HUES48 (cell line): ENCODE data around the gene ACTMAP.
"Not testable (repeated sequence)": the region's sequence is repeated elsewhere in the genome, so short reads cannot be mapped to it uniquely, and the experiment has no call there.

Experiments used
- H3K27ac ChIP-seq: one replicate; pipeline ENCODE4 v1.7.0; 2013; ENCODE audit warnings: low read depth, low read length, inconsistent platforms
- H3K27me3 ChIP-seq: 2 replicates; pipeline ENCODE4 v1.6.1; 2013; ENCODE audit warnings: mild to moderate bottlenecking, low read length; ENCODE audit not compliant: control insufficient read depth, insufficient read depth
- H3K36me3 ChIP-seq: 2 replicates; pipeline ENCODE4 v1.6.1; 2013; ENCODE audit warnings: low read length; ENCODE audit not compliant: control insufficient read depth, insufficient read depth
- H3K4me1 ChIP-seq: 2 replicates; pipeline ENCODE4 v1.6.1; 2013; ENCODE audit warnings: mild to moderate bottlenecking, low read length; ENCODE audit not compliant: control insufficient read depth, insufficient read depth
- H3K4me3 ChIP-seq: 2 replicates; pipeline ENCODE4 v1.5.1; 2013; ENCODE audit warnings: mild to moderate bottlenecking, low read depth, low read length
- H3K9ac ChIP-seq: 2 replicates; pipeline ENCODE4 v1.6.1; 2013; ENCODE audit warnings: mild to moderate bottlenecking, low read depth, low read length, moderate library complexity
- H3K9me3 ChIP-seq: 2 replicates; pipeline ENCODE4 v1.6.1; 2013; ENCODE audit warnings: low read length; ENCODE audit not compliant: control insufficient read depth, insufficient read depth

ACTMAP gene

DNA sequence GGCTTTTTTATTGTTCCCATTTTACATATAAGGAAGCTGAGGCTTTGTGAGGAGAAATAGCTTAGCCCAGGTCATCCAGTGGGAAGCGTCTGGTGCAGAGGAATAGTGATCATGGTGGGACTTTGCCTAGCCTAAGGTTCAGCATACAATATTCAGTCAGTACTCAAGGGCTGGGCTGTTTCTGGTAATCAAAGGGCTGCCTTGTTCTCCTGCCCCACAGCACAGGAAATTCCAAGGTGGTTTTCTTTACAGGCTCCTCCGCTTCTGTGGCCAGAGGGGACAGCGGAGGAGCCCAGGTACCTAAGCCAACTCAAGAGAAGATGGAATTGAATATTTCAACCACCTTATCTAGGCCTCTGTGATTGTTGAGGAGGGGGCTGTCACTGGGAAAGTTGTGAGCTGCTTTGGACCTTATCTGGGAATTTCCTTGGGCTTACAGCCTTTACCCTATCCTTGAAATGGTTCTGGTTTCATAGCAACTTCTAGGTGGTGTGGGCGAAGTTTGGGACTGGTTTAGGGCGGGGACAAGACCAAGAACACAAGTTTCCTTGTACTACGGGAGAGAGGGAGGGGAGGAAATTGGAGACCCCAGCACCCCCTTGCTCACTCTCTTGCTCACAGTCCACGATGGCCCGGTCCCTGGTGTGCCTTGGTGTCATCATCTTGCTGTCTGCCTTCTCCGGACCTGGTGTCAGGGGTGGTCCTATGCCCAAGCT is 24.8 kb upstream of the ACTMAP start, which contains the start of gene MIA:
MIA (plus strand) TSS at position 606 of the 716 bp plus-strand sequence; CDS start at position 628, 22 bp downstream.
- no peak within 1 kb of the TSS for H3K4me3 ChIP-seq
- H3K4me1 ChIP-seq, result peaks cover 13% of the 10 kb centered on the region
- H3K36me3 ChIP-seq, result no peaks in the 10 kb centered on the region
- no peak within 1 kb of the TSS for H3K27ac ChIP-seq
- peaks cover 2% of the 10 kb centered on the region; the same call in 1 of the 2 replicates for H3K9me3 ChIP-seq
- no peaks in the 10 kb centered on the region for H3K27me3 ChIP-seq
- H3K9ac ChIP-seq, result no peak within 1 kb of the TSS

DNA sequence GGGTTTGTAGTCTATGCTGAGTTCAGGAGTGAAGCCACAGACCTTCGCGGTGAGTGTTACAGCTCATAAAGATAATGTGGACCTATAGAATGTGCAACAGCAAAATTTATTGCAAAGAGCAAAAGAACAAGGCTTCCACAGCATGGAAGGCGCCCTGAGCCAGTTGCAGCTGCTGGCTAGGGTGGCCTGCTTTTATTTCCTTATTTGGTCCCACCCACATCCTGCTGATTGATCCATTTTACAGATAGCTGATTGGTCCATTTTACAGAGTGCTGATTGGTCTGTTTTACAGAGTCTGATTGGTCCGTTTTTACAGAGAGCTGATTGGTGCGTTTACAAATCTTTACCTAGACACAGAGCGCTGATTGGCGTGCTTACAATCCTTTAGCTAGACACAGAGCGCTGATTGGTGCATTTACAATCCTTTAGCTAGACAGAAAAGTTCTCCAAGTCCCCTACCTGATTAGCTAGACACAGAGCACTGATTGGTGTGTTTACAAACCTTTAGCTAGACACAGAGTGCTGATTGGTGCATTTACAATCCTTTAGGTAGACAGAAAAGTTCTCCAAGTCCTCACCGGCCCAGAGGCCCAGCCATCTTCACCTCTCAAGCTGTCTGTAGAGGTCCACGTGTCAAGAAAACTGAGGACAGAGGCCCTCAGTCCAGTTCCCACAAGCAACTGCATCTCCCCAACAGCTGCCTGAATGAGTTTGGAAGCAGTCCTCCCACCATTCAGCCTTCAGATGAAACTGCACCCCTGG is 21.0 kb upstream of the ACTMAP start:
- H3K27me3 ChIP-seq, H3K36me3 ChIP-seq, H3K4me1 ChIP-seq, H3K4me3 ChIP-seq, H3K9me3 ChIP-seq, H3K27ac ChIP-seq, H3K9ac ChIP-seq: not testable (repeated sequence)

DNA sequence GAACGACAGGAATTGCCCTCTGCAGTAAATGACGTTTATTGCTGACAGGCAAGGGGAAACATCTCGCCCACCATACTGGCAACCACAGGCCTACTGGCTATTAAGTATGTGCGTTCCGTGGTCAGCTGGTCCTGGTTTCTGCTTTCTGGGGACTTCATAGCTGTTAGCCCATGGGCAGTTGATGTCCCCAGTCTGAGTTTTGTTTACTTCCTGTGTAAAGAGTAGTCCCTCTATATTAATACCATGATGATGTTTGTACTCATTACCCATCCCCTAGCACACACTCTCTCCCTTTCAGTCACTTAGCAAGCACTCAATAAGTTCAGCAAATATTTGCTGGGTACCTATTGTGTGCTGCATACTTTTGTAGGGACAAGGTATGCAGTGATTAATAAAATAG is 18.6 kb upstream of the ACTMAP start:
- Histone ChIP-seq H3K9ac (no peak overlapping the region), H3K27ac (no peak overlapping the region), H3K9me3 (peaks cover 2% of the 10 kb centered on the region; the same call in 1 of the 2 replicates), H3K27me3 (no peaks in the 10 kb centered on the region), H3K4me1 (no peaks in the 10 kb centered on the region), H3K4me3 (no peak overlapping the region), H3K36me3 (peaks cover 27% of the 10 kb centered on the region)

DNA sequence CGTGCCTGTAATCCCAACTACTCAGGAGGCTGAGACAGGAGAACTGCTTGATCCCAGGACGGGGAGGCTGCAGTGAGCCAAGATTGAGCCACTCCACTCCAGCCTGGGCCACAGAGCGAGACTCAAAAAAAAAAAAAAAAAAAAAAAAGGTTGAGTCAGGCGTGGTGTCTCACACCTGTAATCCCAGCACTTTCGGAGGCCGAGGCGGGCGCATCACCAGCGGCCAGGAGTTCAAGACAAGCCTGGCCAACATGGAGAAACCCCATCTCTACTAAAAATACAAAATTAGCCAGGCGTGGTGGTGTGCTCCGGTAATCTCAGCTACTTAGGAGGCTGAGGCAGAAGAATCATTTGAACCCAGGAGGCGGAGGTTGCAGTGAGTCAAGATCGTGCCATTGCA is 16.1 kb upstream of the ACTMAP start:
- peaks cover 51% of the 10 kb centered on the region for H3K36me3 ChIP-seq
- H3K4me1 ChIP-seq, H3K4me3 ChIP-seq, H3K9me3 ChIP-seq, H3K27ac ChIP-seq, H3K27me3 ChIP-seq, H3K9ac ChIP-seq: not testable (repeated sequence)

DNA sequence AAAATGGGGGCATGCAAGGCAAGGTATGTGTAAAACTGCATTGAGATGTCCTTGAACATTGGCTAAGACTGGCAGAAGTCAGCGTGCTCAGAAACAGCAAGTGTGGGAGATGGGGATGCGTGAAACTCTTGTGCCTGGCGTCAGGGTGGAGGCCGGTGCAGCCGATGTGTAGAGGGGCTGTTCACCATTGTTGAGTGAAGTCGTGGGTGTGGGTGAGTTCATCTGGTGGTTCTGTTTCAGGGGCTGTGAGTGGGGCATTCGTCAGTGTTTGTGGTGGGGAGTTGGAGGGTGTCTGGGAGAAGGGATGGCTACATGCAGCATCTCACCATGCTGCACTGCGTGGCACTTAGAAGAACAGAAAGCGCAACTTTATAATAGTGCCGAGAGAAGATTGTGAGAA is 13.7 kb upstream of the ACTMAP start:
- no peaks in the 10 kb centered on the region for H3K9me3 ChIP-seq
- no peaks in the 10 kb centered on the region for H3K4me1 ChIP-seq
- H3K36me3 ChIP-seq, result peaks cover 76% of the 10 kb centered on the region
- H3K9ac ChIP-seq, result no peak overlapping the region
- H3K27ac ChIP-seq, result no peak overlapping the region
- H3K27me3 ChIP-seq, result no peaks in the 10 kb centered on the region
- no peak overlapping the region for H3K4me3 ChIP-seq

DNA sequence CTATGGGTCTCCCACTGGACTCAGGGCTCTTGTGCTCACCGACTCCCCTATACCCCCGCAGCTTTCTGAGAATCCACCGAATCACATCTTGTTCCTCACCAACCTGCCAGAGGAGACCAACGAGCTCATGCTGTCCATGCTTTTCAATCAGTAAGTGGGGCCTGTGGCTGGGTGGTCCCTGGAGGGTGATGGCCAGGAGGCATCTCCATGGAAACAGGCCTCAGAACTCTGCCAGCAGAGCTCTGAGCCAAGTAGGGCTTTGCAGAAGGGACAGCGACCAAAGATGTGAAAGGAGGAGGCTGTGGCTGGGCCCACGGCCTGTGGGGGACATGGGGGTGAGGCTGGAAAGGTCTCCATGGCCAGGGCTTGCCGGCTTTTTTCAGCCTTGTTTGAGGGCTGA is 13.2 kb upstream of the ACTMAP start:
- Histone ChIP-seq H3K4me3 (no peak overlapping the region), H3K27me3 (no peaks in the 10 kb centered on the region)

DNA sequence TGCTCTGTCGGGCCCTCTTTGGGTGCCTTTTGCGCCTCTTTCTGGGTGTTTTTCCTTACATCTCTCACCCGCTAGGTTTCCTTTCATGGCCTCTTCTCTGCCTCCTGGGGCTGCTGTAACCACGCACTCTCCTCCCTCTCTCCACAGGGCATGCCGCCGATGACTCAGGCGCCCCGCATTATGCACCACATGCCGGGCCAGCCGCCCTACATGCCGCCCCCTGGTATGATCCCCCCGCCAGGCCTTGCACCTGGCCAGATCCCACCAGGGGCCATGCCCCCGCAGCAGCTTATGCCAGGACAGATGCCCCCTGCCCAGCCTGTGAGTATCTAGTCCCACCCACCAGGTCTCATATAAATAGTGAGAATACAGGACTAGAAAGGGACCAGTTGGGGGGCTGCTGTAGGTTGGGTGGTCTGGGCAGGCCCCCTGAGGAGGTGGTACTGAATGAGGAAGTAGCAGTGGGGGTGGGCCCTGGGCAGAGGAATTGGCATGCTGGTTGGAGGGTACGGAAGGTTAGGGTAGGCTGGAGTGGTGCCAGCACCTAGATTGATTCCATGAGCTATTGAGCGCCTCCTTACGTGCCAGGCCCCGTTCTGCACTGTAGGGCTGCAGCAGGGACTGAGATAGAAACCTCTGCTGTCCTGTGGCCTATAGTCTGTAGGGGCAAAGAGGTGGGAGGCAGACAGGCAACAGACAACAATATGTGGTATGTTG is 12.6 kb upstream of the ACTMAP start:
- Histone ChIP-seq H3K36me3 (peaks cover 84% of the 10 kb centered on the region), H3K4me3 (no peak overlapping the region), H3K27ac (no peak overlapping the region), H3K4me1 (no peaks in the 10 kb centered on the region), H3K27me3 (no peaks in the 10 kb centered on the region), H3K9ac (no peak overlapping the region), H3K9me3 (no peaks in the 10 kb centered on the region)

More for the DNA sequence above, 13.2 kb upstream of the ACTMAP start:
- Histone ChIP-seq H3K36me3 (peaks cover 78% of the 10 kb centered on the region), H3K9me3 (no peaks in the 10 kb centered on the region), H3K4me1 (no peaks in the 10 kb centered on the region), H3K9ac (no peak overlapping the region), H3K27ac (no peak overlapping the region)

DNA sequence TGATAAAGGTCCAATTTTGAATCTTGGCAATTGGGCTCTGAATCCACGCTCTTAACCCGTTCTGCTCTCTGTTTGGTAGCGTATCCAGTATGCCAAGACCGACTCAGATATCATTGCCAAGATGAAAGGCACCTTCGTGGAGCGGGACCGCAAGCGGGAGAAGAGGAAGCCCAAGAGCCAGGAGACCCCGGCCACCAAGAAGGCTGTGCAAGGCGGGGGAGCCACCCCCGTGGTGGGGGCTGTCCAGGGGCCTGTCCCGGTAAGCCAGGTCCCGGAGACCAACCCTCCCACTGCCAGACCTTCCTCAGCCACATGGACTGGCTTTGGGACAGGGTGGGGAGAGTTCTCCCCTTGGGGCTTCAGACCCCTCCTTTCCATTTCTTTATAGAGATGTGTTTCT is 9.1 kb upstream of the ACTMAP start:
- H3K27ac ChIP-seq, result no peak overlapping the region
- no peak overlapping the region for H3K4me3 ChIP-seq
- no peaks in the 10 kb centered on the region for H3K27me3 ChIP-seq
- H3K9ac ChIP-seq, result no peak overlapping the region
- H3K9me3 ChIP-seq, result no peaks in the 10 kb centered on the region
- peaks cover 97% of the 10 kb centered on the region for H3K36me3 ChIP-seq
- H3K4me1 ChIP-seq, result peaks cover 3% of the 10 kb centered on the region; the same call in 1 of the 2 replicates

DNA sequence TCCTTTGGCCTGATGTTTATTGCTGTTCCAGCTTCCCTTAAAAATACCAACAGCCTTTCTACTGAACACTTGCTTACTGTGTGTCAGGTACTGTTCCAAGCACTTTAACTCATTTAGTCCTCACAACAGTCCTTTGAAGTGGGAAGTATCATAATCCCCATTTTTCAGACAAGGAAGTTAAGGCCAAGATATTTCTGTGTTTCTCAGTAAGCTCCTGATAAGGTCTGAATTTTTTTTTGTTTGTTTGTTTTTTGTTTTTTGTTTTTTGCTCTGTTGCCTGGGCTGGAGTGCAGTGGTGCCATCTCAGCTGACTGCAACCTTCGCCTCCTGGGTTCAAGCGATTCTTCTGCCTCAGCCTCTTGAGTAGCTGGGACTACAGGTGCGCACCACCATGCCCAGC is 8.2 kb upstream of the ACTMAP start:
- Histone ChIP-seq H3K36me3 (peaks cover 91% of the 10 kb centered on the region), H3K27ac (no peak overlapping the region), H3K9me3 (no peaks in the 10 kb centered on the region), H3K4me3 (no peak overlapping the region), H3K27me3 (no peaks in the 10 kb centered on the region), H3K4me1 (peaks cover 4% of the 10 kb centered on the region; the same call in 1 of the 2 replicates), H3K9ac (no peak overlapping the region)

DNA sequence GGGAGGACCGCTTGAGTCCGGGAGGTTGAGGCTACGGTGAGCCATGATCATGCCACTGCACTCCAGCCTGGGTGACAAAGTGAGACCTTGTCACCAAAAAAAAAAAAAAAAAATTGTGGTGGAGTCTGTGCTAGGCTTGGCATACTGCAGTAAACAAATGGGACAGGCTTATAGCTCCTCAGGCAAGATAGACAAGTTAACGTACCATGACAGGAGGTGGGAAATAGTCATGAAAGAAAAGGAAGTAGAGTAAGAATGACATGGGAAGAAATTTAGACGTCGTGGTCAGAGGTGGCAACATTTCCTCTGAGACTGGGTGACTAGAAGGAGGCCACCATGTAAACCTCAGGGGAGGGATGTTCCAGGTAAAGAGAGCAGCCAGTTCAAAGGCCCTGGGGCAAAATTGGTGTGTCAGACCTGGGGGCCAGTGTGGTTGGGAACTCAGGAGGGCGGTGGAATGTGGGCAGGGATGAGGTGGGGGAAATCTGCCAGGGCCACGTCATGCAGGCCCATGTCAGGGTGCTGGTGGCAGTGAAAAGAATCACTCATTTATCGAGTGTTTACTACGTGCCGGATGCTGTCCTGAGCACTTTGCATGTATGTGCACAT is 6.3 kb upstream of the ACTMAP start:
- H3K27me3 ChIP-seq, result no peaks in the 10 kb centered on the region
- no peaks in the 10 kb centered on the region for H3K9me3 ChIP-seq
- peaks cover 82% of the 10 kb centered on the region for H3K36me3 ChIP-seq
- H3K27ac ChIP-seq, result no peak overlapping the region
- H3K4me3 ChIP-seq, result no peak overlapping the region
- H3K4me1 ChIP-seq, result peaks cover 4% of the 10 kb centered on the region; the same call in 1 of the 2 replicates
- H3K9ac ChIP-seq, result no peak overlapping the region
